ENCODE data around the gene HLA-DQA1.
"Not testable (repeated sequence)": the region's sequence is repeated elsewhere in the genome, so short reads cannot be mapped to it uniquely, and the experiment has no call there.

Gene HLA-DQA1

GRCh38 chr6:32659856-32660595 is 22.8 kb downstream of the HLA-DQA1 start:
- no peak for DNase-seq

DNA sequence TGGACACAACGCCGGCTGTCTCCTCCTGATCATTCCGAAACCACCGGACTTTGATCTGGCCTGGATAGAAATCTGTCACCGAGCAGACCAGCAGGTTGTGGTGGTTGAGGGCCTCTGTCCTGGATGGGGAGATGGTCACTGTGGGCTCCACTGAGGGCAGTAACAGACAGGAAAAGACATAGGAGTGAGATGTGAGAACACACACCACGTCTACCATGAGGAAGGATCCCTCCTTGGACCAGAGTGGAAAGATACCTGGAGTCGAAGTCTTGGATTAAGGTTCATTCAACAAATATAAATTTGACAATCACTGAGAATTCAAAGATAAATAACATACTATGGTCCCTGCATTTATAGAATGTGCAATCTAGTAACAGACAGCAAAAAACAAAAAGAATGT is 24.9 kb downstream of the HLA-DQA1 start:
- DNase-seq, result no peak

DNA sequence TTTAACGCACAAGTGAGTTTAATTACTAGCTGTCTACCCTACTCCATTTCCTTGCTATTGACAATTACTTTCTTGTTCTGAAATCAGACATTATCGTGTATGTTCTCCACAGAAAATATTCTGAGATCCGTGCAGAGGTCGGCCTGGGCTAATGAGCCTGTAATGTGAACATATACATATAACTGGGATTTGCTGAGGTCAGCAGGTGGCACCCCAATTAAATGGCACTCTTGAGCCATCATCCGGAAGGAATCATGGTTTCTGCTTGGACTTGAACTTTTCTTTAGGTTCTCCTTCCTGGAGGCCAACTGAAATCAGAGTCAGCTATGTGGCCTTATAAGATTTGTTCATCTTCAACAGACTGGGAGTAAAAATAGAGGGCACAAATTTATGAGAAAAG is 25.6 kb downstream of the HLA-DQA1 start:
- no peak for DNase-seq

DNA sequence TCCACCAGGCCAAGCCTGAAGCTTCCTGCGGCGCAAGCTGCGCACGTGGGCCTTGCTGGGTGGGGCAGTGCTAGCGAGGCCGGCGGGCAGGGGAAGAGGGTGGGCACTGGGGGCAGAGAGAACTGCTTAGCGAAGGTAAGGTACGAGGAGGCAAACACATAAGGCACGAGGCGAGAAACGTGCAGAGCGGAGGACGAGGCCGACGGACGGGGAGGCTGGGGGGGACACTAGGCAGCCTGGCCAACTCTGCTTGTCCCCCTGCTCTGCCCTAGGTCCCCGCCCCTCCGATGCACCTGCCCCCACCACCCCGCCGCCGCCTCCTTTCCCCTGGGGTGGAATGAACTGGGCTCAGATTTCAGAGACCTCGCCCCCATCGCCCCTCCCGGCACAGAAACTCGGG is 27.1 kb downstream of the HLA-DQA1 start:
- no peak for DNase-seq

GRCh38 chr6:32664827-32665362 is 27.7 kb downstream of the HLA-DQA1 start:
- DNase-seq, result no peak

DNA sequence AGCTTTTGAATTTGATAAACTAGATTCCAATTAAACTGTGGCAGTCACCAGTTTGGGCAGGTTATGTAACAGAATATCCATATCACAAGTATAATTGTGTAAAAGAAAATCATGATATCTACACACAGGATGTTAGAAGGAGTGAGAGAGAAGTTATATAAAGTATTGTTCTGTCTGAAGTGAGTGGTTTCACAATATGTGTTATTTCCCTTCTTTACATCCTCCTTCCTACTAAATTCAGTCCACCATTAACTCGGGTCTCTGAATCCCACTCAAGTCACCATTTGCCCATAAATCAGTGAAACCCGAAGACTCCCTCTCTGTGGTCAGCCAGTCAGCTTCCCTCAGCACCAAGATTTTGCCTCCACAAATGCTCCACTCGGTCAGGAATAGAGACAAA is 28.5 kb downstream of the HLA-DQA1 start:
- no peak for DNase-seq

DNA sequence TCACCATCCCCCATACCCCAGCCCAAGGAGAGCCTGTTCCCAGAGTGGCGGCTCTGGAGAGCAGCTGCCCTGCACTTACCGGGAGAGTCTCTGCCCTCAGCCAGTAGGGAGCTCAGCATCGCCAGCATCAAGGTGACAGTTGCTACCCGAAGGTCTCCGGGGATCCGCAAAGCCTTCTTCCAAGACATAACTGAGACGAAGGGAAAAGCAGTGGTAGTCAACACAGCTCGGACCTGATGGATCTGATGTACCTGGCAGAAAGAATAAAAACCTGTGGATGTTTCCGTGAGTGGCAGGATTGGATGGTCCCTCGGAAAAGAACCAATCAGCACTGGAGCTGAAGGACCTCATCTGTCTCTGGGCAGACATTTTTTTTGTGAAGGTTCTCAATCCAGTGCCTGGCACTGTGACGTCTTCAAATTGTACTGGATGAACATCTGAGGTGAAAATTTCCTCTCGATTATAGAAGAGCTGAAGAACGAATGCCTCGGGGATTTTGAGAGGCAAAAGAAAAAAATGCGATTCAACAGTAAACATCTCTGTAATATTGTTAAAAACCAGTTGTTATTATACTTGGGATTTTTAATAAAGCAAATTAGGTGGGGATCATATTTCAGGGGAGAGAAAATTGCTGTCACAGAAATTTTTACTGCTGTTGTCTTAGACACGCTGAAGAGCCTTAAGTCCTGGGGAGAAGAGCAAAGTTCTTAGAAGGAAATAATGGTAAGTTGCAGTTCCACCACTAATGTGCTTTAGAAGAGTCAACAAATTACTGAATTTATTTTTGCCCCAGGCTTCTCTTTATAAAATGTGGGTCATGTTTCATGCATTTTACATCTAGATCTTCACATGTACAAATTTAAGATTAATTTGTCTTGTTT is 29.5 kb downstream of the HLA-DQA1 start, which contains the start of gene HLA-DQB1:
TSS of gene HLA-DQB1 (minus strand) at position 238 of the 881 bp plus-strand sequence. CDS start at position 188, 50 bp downstream.
- DNase-seq, result no peak

DNA sequence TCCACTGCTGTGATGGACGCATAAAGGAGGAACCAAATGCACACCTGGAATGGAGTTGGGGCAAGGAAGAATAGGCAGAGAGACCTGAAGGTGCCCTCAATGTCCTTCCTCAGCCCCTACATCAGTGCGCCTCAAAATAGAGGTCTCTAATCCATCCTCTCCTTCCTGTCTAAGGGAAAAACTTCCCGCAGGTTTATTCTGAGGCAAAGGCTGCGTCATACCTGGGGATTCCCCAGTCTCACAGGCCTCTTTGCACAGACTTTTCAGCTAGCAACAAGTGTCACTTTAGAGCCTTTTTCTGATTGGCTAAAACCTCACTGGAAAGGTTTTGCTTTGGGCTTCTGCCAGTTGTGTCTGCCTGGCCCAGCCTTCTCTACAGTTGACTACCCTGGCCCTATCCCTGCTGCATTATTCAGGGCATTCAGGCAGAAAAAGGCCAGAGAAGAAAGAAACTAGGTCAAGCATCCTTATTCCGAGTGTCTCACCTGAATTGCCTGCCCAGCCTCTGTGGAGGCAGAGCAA is 31.1 kb downstream of the HLA-DQA1 start:
- DNase-seq, result no peak

DNA sequence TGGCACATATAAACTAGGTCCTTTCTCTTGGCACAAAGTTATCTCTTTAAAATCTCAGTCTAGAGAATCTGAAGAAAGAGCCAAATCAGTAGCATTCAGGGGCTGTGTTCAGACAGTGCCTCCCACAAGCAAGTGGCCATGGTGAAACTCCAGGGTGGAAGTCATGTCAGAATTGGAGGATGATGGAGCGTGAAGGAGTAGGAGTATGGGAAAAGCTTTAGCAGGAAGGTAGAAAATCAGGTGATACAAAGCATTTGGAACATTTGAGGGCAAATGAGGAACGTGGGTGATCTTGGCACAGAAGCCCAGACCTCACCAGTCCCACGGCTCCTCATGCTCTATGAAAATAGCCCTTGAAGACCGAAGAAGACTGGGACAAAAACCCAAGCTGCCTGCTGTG is 32.0 kb downstream of the HLA-DQA1 start:
- no peak for DNase-seq

DNA sequence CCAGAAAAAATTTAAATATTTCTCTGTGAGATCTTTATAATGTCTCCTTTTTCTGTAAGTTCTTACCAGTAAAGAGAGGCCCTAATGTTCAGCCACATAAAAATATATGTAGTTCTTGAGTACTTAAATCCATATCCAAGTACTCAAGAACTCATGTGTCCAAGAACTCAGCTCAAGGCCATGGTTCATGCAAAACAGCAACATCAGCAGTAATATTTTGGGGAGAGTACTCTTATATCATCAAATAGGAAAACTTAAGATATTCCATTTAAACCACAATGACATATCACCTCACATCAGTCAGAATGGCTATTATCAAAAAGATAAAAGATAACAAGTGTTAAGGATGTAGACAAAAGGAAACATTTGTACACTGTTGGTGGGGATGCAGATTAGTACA is 32.7 kb downstream of the HLA-DQA1 start:
- no peak for DNase-seq

- not testable (repeated sequence) for DNase-seq
Observed at GRCh38 chr6:32671908-32672307, 34.7 kb downstream of the HLA-DQA1 start.

DNA sequence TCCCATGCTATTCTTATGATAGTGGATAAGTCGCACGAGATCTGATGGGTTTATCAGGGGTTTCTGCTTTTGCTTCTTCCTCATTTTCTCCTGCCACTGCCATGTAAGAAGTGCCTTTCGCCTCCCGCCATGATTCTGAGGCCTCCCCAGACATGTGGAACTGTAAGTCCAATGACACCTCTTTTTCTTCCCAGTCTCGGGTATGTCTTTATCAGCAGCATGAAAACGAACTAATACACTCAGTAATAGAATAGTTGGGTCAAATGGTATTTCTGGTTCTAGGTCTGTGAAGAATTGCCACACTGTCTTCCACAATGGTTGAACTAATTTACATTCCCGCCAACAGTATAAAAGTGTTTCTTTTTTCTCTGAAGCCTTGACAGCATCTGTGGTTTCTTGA is 36.9 kb downstream of the HLA-DQA1 start:
- DNase-seq, result not testable (repeated sequence)

DNA sequence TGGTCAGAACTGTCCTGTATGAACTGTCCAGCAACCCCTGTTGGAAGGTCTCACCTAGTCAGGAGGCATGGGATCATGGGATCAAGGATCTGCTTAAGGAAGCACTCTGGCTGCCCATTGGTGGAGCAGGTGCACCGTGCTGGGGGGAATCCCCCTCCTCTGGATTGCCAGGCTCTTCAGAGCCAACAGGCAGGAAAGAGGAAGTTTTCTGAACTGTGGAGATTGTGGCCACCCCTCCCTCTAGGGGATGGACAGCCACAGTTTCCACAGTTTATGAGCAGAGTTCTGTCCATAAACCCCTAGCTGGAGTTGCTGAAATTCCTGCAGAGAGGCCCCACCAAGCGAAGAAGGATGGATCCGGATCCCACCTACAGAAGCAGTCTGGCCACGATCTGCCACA is 42.3 kb downstream of the HLA-DQA1 start:
- no peak for DNase-seq

- DNase-seq, result no peak
Observed at GRCh38 chr6:32680055-32680454, 42.8 kb downstream of the HLA-DQA1 start.

- peak in 1 of 2 experiments; percentile 57 for DNase-seq
Observed at GRCh38 chr6:32684246-32684645, 47.0 kb downstream of the HLA-DQA1 start.

DNA sequence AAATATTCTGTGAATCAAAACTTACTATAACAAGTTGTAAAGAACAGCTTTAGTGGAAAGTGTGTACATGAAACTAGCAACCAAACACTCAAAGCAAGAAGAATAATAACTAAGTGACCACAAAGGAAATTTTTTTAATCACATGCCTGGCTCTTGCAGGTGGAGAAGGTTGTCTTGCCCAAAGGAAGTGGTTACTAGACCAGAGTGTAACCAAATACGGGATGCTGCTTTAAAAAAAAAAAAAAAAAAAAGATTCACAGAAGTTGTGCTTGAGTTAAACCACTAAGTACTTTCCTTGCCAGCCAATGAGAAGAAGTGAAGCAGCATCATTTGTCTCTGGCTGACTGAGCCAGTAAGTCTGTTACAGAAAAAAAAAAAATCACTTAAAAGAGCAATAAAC is 48.4 kb downstream of the HLA-DQA1 start:
- DNase-seq, result no peak

DNA sequence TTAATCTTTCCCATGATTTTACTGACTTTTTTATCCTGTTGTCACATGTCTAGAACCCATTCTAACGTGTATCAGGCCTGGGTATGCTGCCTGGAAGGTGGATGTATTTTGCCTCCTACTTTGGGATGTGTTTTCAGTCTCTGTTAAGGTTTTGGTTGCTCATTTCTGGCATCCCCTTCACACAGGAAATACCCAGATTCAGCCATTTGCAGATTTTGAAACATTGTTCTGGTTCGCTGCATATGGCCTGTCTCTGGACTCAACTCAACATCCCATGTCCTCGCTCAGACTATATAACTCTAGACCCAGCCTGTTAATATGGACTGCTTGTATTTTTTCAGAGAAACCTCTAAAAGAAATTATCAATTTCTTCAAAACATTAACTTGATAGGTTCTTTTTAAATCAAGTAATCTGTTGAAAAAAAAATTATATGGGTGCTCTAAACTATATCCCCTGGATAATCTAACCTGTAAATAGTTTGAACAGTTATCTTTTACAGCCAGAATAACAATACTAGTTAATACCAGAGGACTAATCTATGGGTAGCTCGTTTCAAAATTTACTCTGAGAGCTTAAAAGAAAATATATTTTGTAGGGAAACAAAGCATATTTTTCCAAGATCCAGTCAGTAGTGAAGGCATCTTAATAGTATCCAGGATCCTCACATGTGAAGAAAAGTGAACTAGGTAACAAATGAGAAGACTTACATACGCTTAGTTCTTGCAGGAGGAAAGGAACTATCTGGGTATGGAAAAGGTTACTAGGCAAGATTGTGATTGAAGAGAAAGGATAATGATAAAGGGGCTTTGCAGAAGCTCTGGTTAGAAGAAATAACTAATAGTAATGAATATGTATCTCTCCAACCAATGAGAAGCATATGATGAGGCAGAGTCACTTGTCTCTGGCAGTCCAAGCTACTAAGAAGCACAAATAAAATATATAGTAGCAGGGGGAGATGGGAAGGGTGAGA is 52.6 kb downstream of the HLA-DQA1 start:
- no peak for DNase-seq

DNA sequence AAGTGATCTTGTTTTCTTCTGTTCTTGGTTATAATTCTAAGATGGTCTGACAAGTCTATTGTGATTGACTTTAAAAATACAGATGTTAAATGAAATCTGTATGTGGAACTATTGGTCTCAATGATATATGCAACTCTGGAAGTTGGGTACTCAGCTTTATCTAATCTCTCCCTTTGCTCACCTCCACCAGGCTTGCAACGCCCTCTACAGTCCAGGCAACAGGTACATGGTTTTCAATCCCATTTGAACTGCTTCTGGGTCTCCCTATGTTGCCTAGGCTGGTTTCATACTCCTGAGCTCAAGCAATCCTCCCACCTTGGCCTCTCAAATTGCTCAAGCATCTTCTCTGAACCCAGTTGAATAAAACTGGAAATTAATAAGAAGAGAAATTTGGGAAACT is 54.8 kb downstream of the HLA-DQA1 start:
- peak in 1 of 2 experiments; percentile 12 for DNase-seq
